K562 (cell line): ENCODE data around the gene ACAP2.

Experiments used
- CAMTA2 ChIP-seq: fragments of 250-450 bp; sonication (Bioruptor Pico); conservative IDR thresholded peaks from 2 replicates; pipeline ENCODE4 v1.5.1; 2022
- SETDB1 ChIP-seq: IDR thresholded peaks from one replicate; pipeline ENCODE4 v1.6.1; 2012; ENCODE audit warnings: low read length, control low read depth, inconsistent platforms
- XRCC5 ChIP-seq: fragments of 200-400 bp; formaldehyde crosslinking; IDR thresholded peaks from 2 replicates; pipeline ENCODE4 v1.6.1; 2017; ENCODE audit warnings: low read depth, mild to moderate bottlenecking, low read length
- ZFP36 ChIP-seq: fragments of 150-350 bp; IDR thresholded peaks from 2 replicates; pipeline ENCODE4 v1.6.1; 2018; ENCODE audit warnings: low read length, low read depth; ENCODE audit not compliant: partially characterized antibody

DNA sequence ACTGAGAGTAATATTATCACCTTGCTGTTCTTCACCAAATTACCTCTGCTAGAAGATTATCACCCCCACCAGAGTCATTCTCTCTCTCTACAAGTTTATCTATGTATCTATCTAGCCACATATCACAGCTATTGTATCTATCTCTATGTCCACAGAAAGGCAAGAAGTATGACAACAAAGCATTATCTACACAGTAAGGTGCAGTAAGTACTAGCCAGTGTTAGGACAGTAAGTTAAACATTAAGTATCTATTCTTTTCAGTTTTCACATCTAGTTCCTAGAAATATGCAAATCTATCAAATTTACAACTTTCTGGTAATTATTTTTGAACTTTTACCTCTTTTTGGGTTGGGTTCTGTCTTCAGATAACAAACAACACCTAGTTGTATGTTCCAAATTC lies 145.4 kb downstream of the ACAP2 start:
- TF ChIP-seq SETDB1: no peak
- TF ChIP-seq XRCC5: no peak
- TF ChIP-seq ZFP36: no peak
- TF ChIP-seq CAMTA2 (CRISPR knock-in tag): no peak
